NCI-H1092 treated with DMSO at 0.1 percent for 48 hours (cell line): ENCODE results near the gene POLD1.
A peak's percentile ranks its signal among the peaks of the same experiment; 100 is the strongest.
"Not testable (repeated sequence)": the region's sequence is repeated elsewhere in the genome, so short reads cannot be mapped to it uniquely, and the experiment has no call there.

Source experiments
- DNase-seq: peaks from one replicate; lab custom pipeline; 2025; lab: John Stamatoyannopoulos, UW

The POLD1 gene

GRCh38 chr19:50365434-50366306 is 18.5 kb upstream of the POLD1 start, which contains the start of gene NAPSA:
NAPSA (minus strand) TSS chr19:50365639; CDS start chr19:50365621, 18 bp downstream.
- no peak for DNase-seq

GRCh38 chr19:50368649-50369570 is 15.2 kb upstream of the POLD1 start:
- peak; percentile 59 for DNase-seq

GRCh38 chr19:50371914-50372475 is 12.2 kb upstream of the POLD1 start:
- DNase-seq, result no peak

- peak; percentile 89 for DNase-seq
Observed at GRCh38 chr19:50376166-50377050, 7.7 kb upstream of the POLD1 start, which contains the start of gene NR1H2. NR1H2 (plus strand) TSS chr19:50376457; CDS start chr19:50377606, 1,149 bp downstream.

- peak; percentile 5 for DNase-seq
Observed at GRCh38 chr19:50377051-50377461, 7.1 kb upstream of the POLD1 start.

GRCh38 chr19:50377517-50377916 is 6.6 kb upstream of the POLD1 start:
- DNase-seq, result no peak

GRCh38 chr19:50378169-50378862 is 5.8 kb upstream of the POLD1 start:
- no peak for DNase-seq

GRCh38 chr19:50378863-50379236 is 5.3 kb upstream of the POLD1 start:
- DNase-seq, result no peak

- DNase-seq, result no peak
Observed at GRCh38 chr19:50379602-50380001, 4.5 kb upstream of the POLD1 start.

GRCh38 chr19:50380137-50380536 is 4.0 kb upstream of the POLD1 start:
- no peak for DNase-seq

- DNase-seq, result no peak
Observed at GRCh38 chr19:50380751-50381151, 3.4 kb upstream of the POLD1 start.

- no peak for DNase-seq
Observed at GRCh38 chr19:50381881-50382729, 2.0 kb upstream of the POLD1 start.

GRCh38 chr19:50383001-50383851 is 921 bp upstream of the POLD1 start:
- no peak for DNase-seq

GRCh38 chr19:50384685-50385535 is 763 bp downstream of the POLD1 start:
- DNase-seq, result no peak

GRCh38 chr19:50387176-50387867 is 3.2 kb downstream of the POLD1 start:
- no peak for DNase-seq

GRCh38 chr19:50387868-50388245 is 3.7 kb downstream of the POLD1 start:
- no peak for DNase-seq

- DNase-seq, result not testable (repeated sequence)
Observed at GRCh38 chr19:50390295-50390694, 6.1 kb downstream of the POLD1 start.
